ENCODE measurements around the gene KDM7A.

GRCh38 chr7:140127360-140128127 lies 49.2 kb downstream of the KDM7A start:
- TF ChIP-seq, protein P1, sequence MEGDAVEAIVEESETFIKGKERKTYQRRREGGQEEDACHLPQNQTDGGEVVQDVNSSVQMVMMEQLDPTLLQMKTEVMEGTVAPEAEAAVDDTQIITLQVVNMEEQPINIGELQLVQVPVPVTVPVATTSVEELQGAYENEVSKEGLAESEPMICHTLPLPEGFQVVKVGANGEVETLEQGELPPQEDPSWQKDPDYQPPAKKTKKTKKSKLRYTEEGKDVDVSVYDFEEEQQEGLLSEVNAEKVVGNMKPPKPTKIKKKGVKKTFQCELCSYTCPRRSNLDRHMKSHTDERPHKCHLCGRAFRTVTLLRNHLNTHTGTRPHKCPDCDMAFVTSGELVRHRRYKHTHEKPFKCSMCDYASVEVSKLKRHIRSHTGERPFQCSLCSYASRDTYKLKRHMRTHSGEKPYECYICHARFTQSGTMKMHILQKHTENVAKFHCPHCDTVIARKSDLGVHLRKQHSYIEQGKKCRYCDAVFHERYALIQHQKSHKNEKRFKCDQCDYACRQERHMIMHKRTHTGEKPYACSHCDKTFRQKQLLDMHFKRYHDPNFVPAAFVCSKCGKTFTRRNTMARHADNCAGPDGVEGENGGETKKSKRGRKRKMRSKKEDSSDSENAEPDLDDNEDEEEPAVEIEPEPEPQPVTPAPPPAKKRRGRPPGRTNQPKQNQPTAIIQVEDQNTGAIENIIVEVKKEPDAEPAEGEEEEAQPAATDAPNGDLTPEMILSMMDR (IDR thresholded peaks at IDR 0.05) = no peak
- no peak for TF ChIP-seq POLR2A (IDR thresholded peaks at IDR 0.05)
